Measurements from ENCODE around the gene TRAF1.

Gene TRAF1

DNA sequence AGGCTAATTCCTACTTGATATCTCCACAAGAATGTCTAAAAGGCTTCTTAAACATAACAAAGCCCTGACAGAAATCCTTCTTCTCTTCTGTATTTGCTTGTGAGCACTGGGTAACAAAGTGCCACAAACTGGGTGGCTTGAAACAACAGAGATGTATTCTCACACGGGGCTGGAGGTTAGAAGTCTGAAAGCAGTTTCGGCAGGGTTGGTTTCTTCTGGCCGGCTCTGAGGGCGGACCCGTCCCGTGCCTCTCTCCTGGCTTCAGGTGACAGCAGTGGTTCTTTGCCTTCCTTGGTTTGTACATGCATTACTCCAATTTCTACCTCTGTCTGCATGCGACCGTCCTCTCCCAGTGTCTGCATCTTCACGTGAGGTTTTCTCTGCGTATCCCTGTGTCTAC, 14.0 kb upstream of the TRAF1 start:
- no peak for DNase-seq

DNA sequence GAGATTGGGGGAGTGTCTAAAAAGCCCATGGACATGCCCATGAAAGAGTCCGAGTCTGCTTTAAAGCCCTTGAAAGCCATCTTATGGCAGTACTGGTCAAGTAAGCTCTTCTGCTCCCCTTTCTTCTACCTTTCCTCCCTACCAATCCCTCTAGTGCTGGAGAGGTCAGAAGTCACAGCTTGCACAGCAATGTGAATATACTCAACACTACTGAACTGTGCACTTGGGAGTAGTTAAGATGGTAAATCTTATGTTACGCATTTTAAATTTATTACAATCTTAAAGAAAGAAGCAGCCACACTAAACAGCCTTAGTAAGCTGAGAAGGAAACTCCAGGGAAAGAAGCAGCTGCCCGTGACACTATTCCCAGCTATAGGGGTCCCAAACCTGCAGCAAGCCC, 12.3 kb upstream of the TRAF1 start:
- no peak for DNase-seq

DNA sequence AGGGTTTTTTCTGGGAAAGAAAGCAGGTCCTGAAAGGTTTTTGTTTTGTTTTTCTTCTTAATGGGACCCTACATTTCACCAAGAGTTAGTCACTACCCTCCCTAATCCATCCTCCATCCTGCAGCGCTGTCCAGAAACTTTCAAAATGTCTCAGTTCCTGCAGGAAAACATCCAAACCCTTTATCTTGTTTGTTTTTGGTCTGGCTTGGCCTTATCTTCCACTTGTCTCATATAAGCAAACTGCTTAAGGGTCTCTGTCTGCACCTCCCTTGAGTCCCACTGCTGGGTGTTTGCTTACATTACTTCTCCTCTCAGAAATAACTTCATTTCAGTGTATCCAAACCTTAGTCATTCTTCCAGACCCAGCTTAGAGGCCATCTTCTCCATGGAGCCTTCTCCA, 11.0 kb upstream of the TRAF1 start:
- no peak for DNase-seq

DNA sequence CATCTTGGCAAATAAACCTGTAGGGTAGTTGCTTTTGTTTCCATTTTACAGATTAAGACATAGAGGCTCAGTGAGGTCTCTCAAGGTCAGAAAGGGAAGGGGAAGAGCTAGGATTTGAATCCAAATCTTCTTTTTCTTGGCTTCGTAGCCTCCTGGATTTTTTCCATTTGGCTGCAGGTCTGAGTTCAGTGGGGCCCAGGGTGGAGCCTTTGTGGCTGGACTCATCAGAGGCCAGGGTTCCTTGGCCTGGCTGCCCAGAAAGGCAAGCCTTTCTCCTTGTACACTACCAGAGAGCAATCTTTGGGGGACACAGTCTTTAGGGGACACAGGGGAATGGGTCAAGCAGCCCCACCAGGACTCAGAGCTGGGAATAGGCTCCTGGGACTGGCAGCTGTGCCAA, 10.5 kb upstream of the TRAF1 start:
- no peak for DNase-seq

DNA sequence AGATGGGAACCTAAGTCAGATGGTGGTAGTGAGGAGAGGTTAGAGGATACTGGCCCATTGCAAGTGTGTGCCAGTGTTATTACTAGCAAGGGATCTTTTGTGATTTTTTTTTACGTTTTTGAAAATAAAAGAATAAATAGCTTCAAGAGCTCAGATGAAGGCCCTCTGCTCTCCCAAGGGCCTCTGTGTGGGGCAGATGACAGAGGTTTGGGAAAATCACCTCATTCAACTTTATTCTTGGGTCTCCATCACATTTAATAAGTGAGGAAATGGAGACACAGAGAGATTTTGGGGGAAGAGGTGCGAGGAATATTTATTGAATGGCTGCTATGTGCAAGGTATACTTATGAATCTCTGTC, 10.1 kb upstream of the TRAF1 start:
- DNase-seq: no peak

DNA sequence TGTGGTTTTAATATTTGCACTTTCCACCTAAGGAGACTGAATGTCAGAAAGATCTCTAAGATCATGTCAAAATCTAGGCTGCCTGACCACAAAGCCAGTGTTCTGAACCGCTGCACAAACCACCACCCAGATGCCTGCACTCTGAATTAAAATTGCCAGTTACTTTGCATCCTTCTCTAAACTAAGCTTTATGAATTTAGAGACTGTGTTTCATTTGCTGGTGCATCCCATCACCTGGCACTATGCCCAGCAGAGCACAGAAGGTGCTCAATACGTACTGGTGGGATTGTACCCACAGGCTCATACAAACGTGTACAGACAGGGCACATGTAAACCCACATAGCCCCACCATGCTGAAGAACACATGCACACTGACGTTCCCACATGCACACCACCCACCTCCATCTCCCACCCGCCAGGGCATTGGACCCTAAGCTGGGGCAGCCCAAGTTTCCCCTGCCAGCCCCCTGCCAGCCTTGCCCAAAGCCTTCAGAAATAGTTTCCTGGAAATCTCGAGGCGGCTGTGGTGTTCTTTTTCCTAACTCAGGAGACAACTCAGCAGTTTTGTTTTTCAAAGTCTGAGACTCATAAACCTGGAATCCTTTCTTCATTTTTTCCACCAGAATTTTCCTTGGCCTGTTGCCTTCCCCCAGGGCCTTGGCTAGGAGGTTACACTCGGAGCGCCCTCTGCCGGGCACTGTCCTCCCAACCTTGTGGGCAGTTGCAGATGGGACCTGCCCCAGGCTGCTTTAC, 9.6 kb upstream of the TRAF1 start:
- peak; percentile 95 for DNase-seq

DNA sequence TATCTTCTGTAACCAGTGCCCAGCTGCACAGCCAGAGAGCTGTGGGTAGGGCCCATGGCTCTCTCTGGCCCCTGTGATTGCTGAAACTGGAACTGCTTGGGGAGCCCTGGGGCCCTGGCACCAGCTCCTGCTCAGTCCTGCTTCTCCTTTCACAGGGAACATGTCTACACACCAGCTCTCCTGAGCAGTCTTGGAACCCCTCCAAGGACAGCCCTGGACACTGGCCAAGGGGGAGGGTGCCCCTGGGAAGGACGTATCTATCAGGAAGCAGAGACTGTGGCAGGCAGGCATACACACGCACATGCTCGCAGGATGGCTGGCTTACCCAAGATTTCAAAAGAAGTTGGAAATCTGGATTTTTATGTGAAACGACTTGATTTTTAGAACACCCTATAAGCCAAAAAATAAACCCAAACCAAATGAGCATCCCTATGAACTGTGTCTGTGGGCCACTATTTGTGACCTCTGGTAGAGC, 8.8 kb upstream of the TRAF1 start:
- peak; percentile 97 for DNase-seq

DNA sequence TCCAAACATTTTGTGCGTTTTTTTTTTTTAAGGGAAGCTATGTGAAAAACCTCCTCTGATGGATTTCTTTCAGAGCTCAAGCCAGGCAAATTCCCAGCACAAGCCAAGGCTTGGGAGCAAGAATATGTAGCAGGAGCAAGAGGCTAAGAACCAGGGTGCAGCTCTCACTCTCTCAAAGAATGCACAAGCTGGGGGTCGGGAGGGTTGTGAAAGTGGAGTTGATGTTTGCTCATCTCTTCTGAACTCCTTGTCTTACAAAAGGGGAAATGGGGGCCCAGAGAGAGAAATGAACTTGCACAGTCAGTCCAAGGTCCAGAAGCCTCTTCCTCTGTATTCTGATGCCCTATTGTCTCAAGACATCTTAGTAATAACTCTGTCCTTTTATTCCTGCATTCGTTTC, 7.7 kb upstream of the TRAF1 start:
- peak; percentile 86 for DNase-seq

DNA sequence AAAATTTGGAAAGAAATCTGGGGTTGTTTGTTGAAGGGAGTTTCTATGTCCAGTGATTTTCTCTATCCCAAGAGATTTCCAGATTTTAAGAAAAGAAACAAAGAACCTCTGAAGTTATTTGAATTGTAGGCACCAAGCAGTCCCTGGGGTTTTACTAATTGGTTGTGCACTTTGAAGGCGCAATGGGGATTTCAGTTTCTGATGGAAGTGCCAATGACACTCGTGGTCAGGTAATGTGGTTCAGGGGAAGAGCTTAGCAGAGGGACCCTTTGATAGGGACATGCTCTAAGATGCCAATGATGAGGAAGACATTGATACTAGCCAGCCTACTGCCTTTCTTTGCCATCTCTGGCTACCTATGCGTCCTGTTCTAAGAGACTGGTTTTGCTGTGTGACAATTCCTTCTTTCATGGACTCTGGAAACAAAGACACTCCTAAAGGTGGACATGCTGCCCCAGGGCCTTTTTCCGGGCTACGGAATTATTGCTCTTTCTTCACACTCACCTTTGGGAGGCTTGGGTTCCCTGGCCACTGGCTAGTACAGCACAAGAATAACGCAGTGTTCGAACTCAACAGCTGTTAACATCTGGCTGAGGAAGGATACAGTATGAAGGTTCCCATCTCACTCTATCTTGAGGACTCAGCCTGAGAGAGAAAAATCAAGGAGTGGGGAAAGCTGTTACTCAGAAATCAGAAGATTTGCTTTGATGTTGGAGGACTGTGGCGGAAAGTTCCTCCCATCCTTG, 6.9 kb upstream of the TRAF1 start:
- DNase-seq: peak; percentile 5

DNA sequence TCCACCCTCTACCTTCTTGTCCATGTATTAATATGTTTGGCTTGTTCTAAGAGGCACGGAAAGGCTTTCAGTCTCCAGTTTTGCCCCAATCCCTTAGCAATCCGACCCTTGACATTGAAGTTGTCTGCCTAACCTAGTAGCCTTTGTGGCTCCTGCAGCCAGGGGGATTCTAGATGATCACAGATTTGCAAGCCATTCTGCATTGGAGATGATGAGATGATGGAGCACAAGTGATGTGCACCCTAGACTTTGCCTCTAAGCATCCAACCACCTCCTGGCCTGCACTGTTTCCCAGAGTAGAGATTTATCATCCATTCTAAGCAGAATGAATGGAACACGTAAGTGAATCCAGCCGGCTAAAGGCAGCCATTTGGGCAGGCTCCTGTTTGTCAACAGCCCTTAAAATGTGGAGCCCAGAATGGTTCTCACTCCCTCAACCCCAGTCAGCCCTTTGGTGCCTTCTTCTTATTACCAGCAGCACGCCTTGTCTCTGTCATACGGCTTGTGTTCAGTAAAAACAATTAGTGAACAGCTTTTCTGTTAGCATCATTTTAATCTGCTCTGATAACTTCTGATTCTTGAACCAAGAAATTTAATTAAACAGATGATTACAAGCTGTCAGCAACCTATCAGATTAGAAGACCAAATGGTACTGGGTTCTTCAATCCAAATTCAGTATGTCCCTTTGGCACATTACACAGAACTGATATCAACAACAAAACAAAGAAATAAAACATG, 5.7 kb upstream of the TRAF1 start:
- peak; percentile 1 for DNase-seq

DNA sequence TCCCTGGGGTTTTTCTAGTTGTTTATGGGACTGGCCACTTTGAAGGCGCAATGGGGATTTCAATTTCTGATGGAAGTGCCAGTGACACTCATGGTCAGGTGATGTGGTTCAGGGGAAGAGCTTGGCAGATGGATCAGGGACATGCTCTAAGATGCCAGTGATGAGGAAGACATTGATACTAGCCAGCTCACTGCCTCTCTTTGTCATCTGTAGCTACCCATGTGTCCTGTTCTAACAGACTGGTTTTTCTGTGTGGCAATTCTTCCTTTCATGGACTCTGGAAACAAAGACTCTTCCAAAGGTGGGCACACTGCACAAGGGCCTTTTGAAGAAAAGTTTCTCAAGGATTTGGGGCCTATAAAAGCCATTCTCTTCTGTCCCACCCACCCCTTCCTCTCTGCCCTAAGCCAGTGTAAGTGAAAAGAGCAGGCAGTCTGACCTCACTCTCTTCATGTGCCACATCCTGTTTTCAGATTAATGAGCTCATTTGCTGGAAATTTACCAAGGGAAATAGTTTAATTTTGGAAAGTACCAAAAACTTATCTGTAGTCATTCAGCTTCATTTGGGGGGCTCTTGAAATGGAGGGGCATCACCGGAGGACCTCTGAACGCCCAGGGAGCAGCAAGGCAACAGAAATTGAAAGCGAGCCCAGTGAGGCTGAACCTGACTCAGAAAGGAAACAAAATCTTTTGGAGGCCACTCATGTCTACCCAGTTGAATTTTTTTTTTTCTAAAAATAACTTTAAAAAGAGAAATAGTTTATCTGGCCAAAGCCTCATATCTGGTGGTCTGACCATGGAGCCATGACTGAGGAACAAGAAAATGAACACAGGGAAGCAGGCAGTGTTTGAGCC, 4.9 kb upstream of the TRAF1 start:
- DNase-seq: peak; percentile 93

DNA sequence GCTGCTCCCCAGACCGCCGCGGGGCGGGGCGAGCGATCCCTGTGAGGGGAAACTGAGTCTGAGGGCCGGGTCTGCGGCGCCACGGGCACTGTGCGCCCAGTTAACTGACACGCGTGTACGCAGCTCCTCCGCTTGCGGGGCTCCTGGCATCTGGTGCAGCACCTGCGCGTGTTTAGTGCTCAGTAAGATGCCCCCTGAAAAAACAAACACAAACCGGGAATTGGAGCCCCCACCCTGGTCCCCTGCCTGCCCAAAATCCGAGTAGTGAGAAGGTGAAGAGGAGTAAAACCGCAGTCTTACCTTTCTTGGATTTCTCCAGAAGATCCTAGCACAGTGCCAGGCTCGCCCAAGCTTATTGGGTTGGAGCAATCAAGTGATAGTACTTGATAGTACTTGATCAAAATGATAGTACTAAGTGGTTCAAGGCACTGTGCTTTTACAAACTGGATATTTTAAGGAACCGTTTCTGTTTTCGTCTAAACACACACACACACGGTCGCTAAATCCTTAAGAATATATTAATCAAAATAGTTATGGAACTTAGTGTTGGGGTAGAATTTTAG, 2.7 kb upstream of the TRAF1 start:
- no peak for DNase-seq

DNA sequence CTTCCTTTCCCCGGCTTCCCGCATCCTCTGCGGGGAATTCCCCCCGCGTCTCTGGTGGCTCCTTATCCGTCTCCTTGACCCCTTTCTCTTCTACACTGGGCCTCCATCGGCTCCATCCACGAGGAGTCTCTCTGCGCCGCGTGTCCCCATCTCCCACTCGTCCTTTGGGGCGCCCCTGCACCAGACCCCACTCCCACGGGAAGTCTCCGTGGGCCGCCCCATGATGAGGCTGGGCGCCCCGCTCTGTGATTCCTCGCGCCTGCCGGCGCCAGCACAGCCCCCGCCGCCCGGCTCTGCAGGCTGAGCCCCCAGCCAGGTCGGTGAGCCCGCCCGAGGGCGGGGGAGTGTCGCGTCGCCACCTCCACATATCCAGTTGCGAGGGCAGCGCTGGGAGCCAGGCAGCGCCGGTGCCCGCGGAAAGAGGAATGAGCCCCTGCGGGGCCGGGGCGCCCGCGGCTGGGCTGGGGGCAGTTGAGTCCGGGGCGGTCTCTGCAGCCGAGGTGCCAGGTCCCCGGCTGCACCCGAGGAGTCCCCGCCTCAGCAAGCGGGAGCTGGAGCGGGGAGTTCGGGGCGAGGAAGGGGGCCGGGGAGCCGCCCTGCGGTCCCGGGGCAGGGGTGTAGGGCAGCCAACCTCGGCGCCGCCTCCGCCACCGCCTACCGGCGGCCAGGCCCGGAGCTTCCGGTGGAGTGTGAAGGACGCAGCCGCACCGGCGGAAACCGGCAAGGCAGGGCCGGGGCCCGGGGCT, 2.1 kb upstream of the TRAF1 start:
- no peak for DNase-seq

DNA sequence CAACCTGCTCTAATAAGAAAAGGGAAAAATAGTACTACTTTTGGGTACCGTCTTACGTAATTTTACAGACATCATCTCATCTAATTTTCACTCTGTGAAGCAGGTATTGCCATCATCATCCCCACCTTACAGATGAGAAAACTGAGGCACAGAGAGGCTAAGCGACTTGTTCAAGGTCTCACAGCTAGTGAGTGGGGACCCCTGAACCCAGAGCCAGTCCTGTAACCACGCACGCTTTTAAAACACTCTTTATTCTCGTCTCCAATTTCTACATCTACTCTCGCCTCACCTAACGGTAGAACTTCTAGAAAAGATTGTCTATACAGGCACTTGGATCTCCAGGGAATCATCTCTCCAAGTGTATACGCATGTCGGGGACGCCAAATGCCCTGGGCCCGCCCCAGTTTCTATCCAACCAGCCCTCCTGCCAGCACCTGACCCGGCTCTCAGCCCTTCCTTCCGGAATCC, 1.5 kb upstream of the TRAF1 start:
- DNase-seq: peak; percentile 77

DNA sequence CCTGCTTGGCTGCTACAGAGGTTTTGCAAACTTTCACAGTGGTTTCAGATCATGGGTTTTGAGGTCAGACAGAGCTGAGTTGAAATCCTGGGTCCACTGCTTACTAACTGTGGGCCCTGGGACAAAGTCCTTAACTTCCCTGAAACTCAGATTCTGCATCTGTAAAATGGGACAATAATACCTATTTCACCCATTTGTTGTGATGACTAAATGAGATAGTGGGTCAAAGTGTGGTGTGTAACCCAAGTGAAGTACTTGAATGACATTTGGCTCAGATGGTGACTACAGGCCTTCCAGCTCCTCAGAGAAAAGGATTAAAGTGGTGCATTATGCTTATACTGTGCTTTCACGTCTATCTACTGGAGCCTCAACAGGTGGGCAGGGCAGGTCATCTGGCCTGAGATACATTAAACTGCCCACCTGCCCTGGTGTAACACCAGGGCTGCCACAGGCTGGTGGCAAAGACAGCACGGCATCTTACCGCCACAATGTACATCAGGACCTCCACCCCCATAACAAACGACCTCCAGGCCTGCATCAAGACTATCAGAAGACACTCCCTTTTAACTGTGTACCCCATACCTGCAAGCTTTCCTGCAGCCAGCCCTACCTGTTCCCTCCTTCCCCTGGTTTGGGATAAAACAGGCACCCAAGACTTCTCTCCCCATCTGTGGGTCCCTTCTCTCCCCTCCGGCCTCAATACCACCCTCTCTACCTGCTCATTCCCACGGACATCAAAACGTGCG, 846 bp upstream of the TRAF1 start:
- DNase-seq: no peak

DNA sequence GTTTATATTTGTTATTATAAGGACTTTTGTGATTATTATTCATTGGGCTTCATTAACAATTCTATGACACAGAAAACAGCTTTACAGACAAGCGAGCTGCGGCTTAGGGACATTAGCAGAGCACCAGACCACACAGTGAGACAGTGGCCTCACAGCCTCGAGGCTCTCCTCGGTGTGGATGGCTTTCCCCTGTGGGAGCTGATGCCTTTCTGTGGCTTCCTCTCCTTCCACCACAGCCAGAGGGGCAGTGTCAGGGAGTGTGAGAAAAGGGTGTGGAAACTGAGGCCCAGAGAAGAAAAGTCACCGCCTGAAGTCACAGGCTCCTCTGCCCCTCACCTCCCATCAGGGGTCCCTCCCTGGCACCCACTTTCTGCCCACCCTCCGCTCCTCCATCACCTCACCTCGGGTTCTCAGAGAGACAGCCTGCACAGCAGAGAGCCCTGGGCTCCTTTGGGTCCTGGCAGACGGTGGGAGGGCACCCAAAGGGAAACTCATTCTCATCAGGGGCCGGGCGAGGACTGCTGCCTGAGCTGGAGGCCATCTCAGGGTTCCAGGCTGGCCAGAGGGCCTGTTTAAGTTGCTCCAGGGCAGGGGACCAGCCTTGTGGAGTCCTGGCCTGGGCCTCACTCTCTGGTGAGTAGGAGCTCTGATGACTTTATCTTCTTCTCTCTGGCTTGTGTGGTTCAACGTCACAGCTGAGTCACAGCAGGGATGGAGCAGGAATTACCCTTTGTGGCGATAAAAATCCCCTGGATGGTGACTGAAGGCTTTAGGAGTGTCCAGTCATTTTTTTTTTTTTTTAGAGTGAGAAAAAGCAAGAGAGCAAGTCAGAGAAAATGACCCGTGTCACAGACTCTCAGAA, 830 bp downstream of the TRAF1 start:
- peak; percentile 97 for DNase-seq

DNA sequence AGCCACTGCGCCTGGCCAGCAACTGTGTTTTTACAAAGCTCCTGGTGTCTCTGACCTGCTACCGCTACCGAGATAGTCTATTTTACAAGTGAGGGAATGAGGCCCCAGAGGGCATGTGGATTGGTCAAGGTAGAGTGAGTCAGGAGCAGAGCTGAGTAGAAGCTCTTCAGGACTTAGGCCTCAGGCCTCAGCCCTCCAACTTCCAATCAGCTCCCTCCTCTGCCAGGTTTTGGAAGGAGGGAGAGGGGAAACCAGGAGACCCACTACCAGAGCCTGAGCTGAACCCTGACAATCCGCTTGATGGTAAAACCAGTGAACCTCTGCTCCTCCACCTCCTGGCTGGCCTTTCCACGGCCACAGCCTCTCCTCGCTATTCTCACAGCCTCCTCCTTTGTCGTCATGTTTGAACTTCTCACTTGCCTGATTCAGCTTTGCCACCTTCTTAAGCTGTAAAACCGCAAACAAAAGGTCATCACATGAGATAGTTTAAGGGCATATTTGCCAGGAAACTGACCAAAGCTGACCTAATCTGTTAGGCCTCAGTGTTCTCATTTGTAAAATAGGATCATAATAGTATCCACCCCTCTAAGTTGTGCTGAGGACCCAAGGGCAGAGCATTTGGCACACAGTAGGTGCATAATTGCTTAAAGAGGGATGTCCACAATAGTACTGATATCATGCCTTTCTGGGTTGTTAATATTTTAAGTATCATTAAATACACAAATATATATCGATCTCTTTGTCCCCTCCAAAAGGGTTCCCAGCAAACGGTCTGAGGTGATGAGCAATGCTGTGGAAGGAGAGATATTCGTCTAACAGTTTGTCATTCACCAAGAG, 1.7 kb downstream of the TRAF1 start:
- no peak for DNase-seq

DNA sequence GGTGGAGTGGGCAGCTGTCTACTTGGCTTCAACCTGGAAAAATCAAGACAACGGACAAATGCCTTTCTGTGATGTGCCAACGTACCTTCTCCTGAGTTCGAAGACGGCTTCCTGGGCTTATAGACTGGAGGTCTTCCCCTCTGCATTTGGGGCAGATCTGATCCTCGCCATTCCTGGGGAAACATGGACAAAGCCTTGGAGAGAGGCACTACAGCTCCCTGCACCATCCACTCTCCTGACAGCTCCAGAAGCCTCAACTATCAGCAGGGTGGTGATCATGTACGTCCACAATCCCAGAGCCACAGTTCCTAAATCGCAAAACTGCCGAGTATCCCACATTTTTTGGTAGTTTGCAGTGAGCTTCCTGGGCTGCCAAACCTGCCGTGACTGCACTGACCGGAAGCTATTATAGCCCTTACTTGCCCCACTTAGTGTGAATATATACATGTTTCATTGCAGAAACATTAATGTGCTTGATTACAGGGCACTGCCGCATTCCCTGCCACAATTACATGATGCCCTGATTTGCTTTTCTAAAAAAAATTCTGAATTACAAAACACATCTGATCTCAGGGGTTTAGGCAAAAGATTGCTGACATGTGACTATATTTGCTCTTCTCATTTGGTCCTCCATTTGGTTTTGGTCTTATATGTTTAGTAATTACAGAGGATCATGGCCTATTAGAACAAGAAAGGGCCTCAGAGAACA, 2.8 kb downstream of the TRAF1 start:
- DNase-seq: no peak

Data from suppressor macrophage treated with lipopolysaccharide for 4 hours (primary cell).